CD4-positive, CD25-positive, alpha-beta regulatory T cell (primary cell): ENCODE data around the gene SHB. TPM values are rescaled to one million over a fixed set of nuclear protein-coding genes. Genes with fewer than 3 reads are reported as not detected.

ENCODE experiments used
- ATAC-seq, 2 donors: fragments of 150-1000 bp; cut with Tn5 transposase; one replicate each; pipeline ENCODE4 v1.10.0; 2021; ENCODE audit warnings: low read depth in 2 of 2, moderate number of reproducible peaks in 2 of 2, moderate library complexity in 1 of 2
- DNase-seq, 3 donors: peaks; one replicate each; pipeline versions ENCODE4 v3.0.0 to v3.0.0-alpha.2; 2012 to 2022; ENCODE audit warnings: mixed read lengths in 1 of 3
- H3K27ac ChIP-seq: one replicate; pipeline ENCODE4 v1.7.0; 2013; ENCODE audit warnings: mild to moderate bottlenecking, low read length; ENCODE audit not compliant: insufficient read depth, poor library complexity, severe bottlenecking
- H3K27me3 ChIP-seq: one replicate; pipeline ENCODE4 v1.7.0; 2013; ENCODE audit warnings: low read length; ENCODE audit not compliant: control insufficient read depth, insufficient read depth
- H3K36me3 ChIP-seq: one replicate; pipeline ENCODE4 v1.7.0; 2013; ENCODE audit warnings: mild to moderate bottlenecking, low read length, moderate library complexity; ENCODE audit not compliant: control insufficient read depth, insufficient read depth
- H3K4me1 ChIP-seq: 2 replicates; pipeline ENCODE4 v1.7.0; 2013; ENCODE audit warnings: mild to moderate bottlenecking, low read length; ENCODE audit not compliant: insufficient read depth, control insufficient read depth, poor library complexity, severe bottlenecking
- H3K4me3 ChIP-seq: one replicate; pipeline ENCODE4 v1.7.0; 2013; ENCODE audit warnings: low read depth, mild to moderate bottlenecking, low read length, moderate library complexity
- H3K9me3 ChIP-seq, 2 experiments: 1 replicate in 1 of 2; 2 replicates in 1 of 2; pipeline ENCODE4 v1.7.0; 2013; ENCODE audit warnings: low read length in 2 of 2, mild to moderate bottlenecking in 1 of 2, moderate library complexity in 1 of 2; ENCODE audit not compliant: control insufficient read depth in 2 of 2
- H3K27ac Mint-ChIP-seq, 3 donors: one replicate each; pipeline ENCODE4 v1.8.0; 2020 to 2022; ENCODE audit warnings: mild to moderate bottlenecking in 3 of 3, mixed read lengths in 3 of 3, moderate library complexity in 2 of 3
- H3K27me3 Mint-ChIP-seq: one replicate; pipeline ENCODE4 v1.8.0; 2022; ENCODE audit warnings: mild to moderate bottlenecking, mixed read lengths
- H3K36me3 Mint-ChIP-seq: one replicate; pipeline ENCODE4 v1.8.0; 2020; ENCODE audit warnings: mixed read lengths
- H3K4me1 Mint-ChIP-seq, 4 donors: one replicate each; pipeline ENCODE4 v1.8.0; 2020 to 2022; ENCODE audit warnings: mixed read lengths in 4 of 4, mild to moderate bottlenecking in 1 of 4
- H3K4me3 Mint-ChIP-seq, 4 donors: one replicate each; pipeline ENCODE4 v1.8.0; 2020 to 2022; ENCODE audit warnings: mild to moderate bottlenecking in 4 of 4, mixed read lengths in 4 of 4, moderate library complexity in 3 of 4
- H3K9me3 Mint-ChIP-seq, 7 donors: one replicate each; pipeline ENCODE4 v1.8.0; 2020 to 2022; ENCODE audit warnings: mixed read lengths in 7 of 7, mild to moderate bottlenecking in 3 of 7, moderate library complexity in 2 of 7
- polyA plus RNA-seq, 4 donors: library from polyadenylated mRNA; unstranded; fragments of 300-500 nt; fragmentation: Illumina TruSeq; gene quantifications; one replicate each; pipeline ENCODE4 v1.2.3, GENCODE V29; 2021
- total RNA-seq: library from RNA; stranded (reverse); gene quantifications from one replicate; pipeline ENCODE4 v1.2.3, GENCODE V29; 2022

Gene SHB
- total and polyA plus RNA-seq, 5 donors from 2014 or later, result 0.27 to 0.69 TPM; not detected in 3

DNA sequence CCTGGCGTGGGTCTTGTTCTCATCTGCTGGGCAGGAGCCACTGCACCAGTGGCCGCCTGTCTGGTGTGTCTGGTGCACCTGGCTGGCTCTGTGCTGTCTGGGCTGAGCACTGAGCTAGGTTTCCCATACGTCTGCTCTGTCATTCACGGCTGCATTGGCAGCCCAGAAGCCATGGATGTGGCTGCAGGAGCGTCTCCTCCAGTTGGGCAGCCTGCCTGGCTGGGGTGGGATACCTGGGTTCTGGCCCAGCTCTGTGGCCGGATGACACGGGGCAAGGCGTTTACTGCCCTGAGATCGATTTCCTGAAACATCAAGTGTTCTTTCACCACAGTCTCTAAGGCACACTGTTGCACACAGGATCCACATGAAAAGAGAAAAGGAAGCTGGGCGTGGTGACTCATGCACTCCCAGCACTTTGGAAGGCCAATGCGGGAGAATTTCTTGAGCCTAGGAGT, 139.6 kb downstream of the SHB start:
- no peak overlapping the region for H3K27ac Mint-ChIP-seq
- no peaks in the 10 kb centered on the region for H3K9me3 Mint-ChIP-seq
- no peak for DNase-seq

GRCh38 chr9:37928552-37929430, 140.2 kb downstream of the SHB start:
- Mint-ChIP-seq H3K4me3 (no peak overlapping the region), H3K9me3 (no peaks in the 10 kb centered on the region), H3K4me1 (no peaks in the 10 kb centered on the region), H3K27ac (no peak overlapping the region), H3K27me3 (no peaks in the 10 kb centered on the region), H3K36me3 (no peaks in the 10 kb centered on the region)
- no peaks in the 10 kb centered on the region for H3K4me1 ChIP-seq
- ATAC-seq, result no peak
- no peaks in the 10 kb centered on the region for H3K27me3 ChIP-seq
- H3K36me3 ChIP-seq, result no peaks in the 10 kb centered on the region
- DNase-seq, result no peak
- no peak overlapping the region for H3K4me3 ChIP-seq
- no peak overlapping the region for H3K27ac ChIP-seq
- no peaks in the 10 kb centered on the region for H3K9me3 ChIP-seq

More for the DNA sequence above, 139.6 kb downstream of the SHB start:
- Mint-ChIP-seq H3K4me3 (no peak overlapping the region), H3K27me3 (no peaks in the 10 kb centered on the region), H3K36me3 (no peaks in the 10 kb centered on the region), H3K4me1 (no peaks in the 10 kb centered on the region)
- H3K36me3 ChIP-seq, result no peaks in the 10 kb centered on the region
- H3K27me3 ChIP-seq, result no peaks in the 10 kb centered on the region
- H3K9me3 ChIP-seq, result no peaks in the 10 kb centered on the region
- no peak for ATAC-seq
- H3K4me1 ChIP-seq, result no peaks in the 10 kb centered on the region
- H3K27ac ChIP-seq, result no peak overlapping the region
- no peak overlapping the region for H3K4me3 ChIP-seq

DNA sequence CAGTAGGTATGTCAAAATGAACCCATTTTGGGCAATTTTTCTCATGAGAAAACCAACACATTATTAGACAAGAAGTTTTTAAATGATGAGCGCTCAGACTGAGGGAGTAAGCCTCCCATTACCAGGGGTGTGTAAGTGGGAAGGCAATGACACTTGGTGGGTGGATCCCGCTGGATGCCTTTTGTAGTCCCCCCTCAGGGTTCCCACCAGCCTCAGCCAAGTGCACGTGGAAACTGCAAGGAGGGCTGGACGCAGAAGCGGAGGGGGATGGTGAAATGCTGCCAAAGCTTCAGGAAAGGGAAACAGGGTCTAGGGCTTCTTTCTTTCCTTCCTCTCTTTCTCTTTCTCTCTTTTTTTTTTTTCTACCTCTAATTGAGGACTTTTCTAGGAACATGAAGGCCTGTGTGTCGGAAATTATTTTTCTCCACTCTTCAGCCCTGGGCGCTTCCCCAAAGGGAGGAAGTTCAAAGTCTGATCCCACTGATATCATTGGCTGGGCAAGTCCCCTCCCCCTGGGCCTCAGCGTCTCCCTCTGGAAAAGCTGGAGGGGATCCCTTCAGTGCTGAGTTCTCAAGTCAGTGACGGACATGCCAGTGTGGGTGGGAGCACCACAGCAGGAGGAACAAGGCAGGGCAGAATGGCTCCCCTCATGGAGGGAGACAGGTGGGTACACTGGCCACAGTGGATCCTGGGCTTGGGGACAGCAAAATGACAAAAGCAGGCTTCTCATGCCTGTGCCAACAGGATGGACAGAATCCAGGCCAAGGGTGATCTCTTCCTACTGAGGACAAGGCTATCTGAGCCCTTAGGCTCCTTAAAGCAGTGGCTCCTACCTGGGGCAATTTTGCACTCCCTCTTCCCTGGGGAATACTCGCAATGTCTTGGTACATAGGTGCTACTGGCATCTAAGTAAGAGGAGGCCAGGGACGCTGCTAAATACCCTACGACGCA, 141.2 kb downstream of the SHB start:
- H3K9me3 ChIP-seq, result no peaks in the 10 kb centered on the region
- H3K27me3 ChIP-seq, result no peaks in the 10 kb centered on the region
- no peak overlapping the region for H3K27ac ChIP-seq
- no peaks in the 10 kb centered on the region for H3K36me3 ChIP-seq
- H3K36me3 Mint-ChIP-seq, result no peaks in the 10 kb centered on the region
- no peak overlapping the region for H3K4me3 ChIP-seq
- H3K9me3 Mint-ChIP-seq, result no peaks in the 10 kb centered on the region
- DNase-seq (no peak), ATAC-seq (no peak)
- H3K4me1 Mint-ChIP-seq, result no peaks in the 10 kb centered on the region
- H3K4me3 Mint-ChIP-seq, result no peak overlapping the region
- no peaks in the 10 kb centered on the region for H3K27me3 Mint-ChIP-seq
- no peak overlapping the region for H3K27ac Mint-ChIP-seq
- H3K4me1 ChIP-seq, result no peaks in the 10 kb centered on the region

DNA sequence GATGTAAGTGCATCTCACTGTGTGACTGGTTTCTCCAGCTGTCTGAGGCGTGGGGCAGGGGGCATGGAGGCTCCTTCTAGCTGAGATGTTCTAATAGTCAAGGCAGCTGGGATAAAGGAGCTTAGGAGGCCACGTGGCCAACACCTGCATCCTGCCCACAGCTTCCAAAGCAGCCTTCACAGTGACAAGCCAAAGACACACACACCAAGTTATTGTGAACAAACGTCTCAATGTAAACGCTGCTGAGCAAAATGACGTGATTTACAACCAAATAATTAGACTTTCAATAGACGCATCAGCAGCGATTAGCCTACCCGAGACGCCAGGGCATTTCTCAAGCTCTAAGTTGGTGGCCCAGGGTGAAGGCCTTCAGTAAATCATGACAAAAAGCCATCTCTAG, 141.9 kb downstream of the SHB start:
- Mint-ChIP-seq H3K36me3 (no peaks in the 10 kb centered on the region), H3K4me1 (no peaks in the 10 kb centered on the region), H3K27ac (no peak overlapping the region), H3K9me3 (no peaks in the 10 kb centered on the region), H3K4me3 (no peak overlapping the region), H3K27me3 (no peaks in the 10 kb centered on the region)
- no peaks in the 10 kb centered on the region for H3K36me3 ChIP-seq
- no peaks in the 10 kb centered on the region for H3K4me1 ChIP-seq
- no peak overlapping the region for H3K27ac ChIP-seq
- H3K4me3 ChIP-seq, result no peak overlapping the region
- no peaks in the 10 kb centered on the region for H3K9me3 ChIP-seq
- DNase-seq (no peak), ATAC-seq (no peak)
- H3K27me3 ChIP-seq, result no peaks in the 10 kb centered on the region

GRCh38 chr9:37926737-37927118, 142.3 kb downstream of the SHB start:
- H3K27me3 ChIP-seq, result no peaks in the 10 kb centered on the region
- H3K27ac Mint-ChIP-seq, result no peak overlapping the region
- no peak overlapping the region for H3K4me3 ChIP-seq
- H3K27ac ChIP-seq, result no peak overlapping the region
- no peak for ATAC-seq
- no peak for DNase-seq
- H3K4me3 Mint-ChIP-seq, result no peak overlapping the region
- H3K27me3 Mint-ChIP-seq, result no peaks in the 10 kb centered on the region
- H3K9me3 ChIP-seq, result no peaks in the 10 kb centered on the region
- H3K4me1 Mint-ChIP-seq, result peaks cover 0 to 3% (median 0%) of the 10 kb centered on the region in 4 donors
- no peaks in the 10 kb centered on the region for H3K4me1 ChIP-seq
- no peaks in the 10 kb centered on the region for H3K9me3 Mint-ChIP-seq
- no peaks in the 10 kb centered on the region for H3K36me3 ChIP-seq
- H3K36me3 Mint-ChIP-seq, result no peaks in the 10 kb centered on the region

- H3K27me3 ChIP-seq, result no peaks in the 10 kb centered on the region
- Mint-ChIP-seq H3K9me3 (no peaks in the 10 kb centered on the region), H3K27me3 (no peaks in the 10 kb centered on the region), H3K36me3 (no peaks in the 10 kb centered on the region), H3K4me3 (no peak overlapping the region), H3K4me1 (peaks cover 0 to 4% (median 0%) of the 10 kb centered on the region in 4 donors), H3K27ac (peak overlapping the region in 1 of 3 donors; percentile 37)
- H3K9me3 ChIP-seq, result no peaks in the 10 kb centered on the region
- no peaks in the 10 kb centered on the region for H3K36me3 ChIP-seq
- no peaks in the 10 kb centered on the region for H3K4me1 ChIP-seq
- no peak for DNase-seq
- H3K4me3 ChIP-seq, result no peak overlapping the region
- no peak overlapping the region for H3K27ac ChIP-seq
- no peak for ATAC-seq
Measured at GRCh38 chr9:37925786-37926736, 143.0 kb downstream of the SHB start.

DNA sequence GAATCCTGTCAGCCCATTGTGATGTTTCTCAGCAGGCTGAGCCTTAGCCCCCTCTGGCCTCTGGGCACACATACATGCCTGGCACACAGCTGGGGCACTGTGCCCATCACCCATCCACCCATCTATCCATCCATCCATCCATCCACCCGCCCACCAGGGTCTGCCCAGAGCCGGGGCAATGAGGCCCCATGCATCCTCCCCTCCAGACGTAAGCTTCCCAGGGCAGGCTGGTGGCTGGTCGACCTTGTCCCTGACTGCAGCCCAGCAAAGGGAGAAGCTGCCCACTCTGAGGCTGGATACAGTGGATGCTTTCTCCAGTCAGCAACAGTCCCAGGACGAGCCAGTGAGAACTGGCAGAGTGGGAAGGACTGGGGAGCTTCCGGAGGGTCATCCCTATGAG, 144.0 kb downstream of the SHB start:
- no peaks in the 10 kb centered on the region for H3K9me3 Mint-ChIP-seq
- H3K4me3 ChIP-seq, result no peak overlapping the region
- no peaks in the 10 kb centered on the region for H3K4me1 ChIP-seq
- no peak overlapping the region for H3K27ac ChIP-seq
- H3K4me1 Mint-ChIP-seq, result peaks cover 0 to 4% (median 0%) of the 10 kb centered on the region in 4 donors
- H3K4me3 Mint-ChIP-seq, result no peak overlapping the region
- no peak overlapping the region for H3K27ac Mint-ChIP-seq
- H3K27me3 Mint-ChIP-seq, result no peaks in the 10 kb centered on the region
- ATAC-seq (no peak), DNase-seq (no peak)
- no peaks in the 10 kb centered on the region for H3K9me3 ChIP-seq
- no peaks in the 10 kb centered on the region for H3K36me3 Mint-ChIP-seq
- no peaks in the 10 kb centered on the region for H3K36me3 ChIP-seq
- no peaks in the 10 kb centered on the region for H3K27me3 ChIP-seq
